HUES48 (cell line): ENCODE data around the gene RDH13.
A peak's percentile ranks its signal among the peaks of the same experiment; 100 is the strongest.

Source experiments
- H3K27ac ChIP-seq: one replicate; pipeline ENCODE4 v1.7.0; 2013; ENCODE audit warnings: low read depth, low read length, inconsistent platforms
- H3K27me3 ChIP-seq: 2 replicates; pipeline ENCODE4 v1.6.1; 2013; ENCODE audit warnings: mild to moderate bottlenecking, low read length; ENCODE audit not compliant: control insufficient read depth, insufficient read depth
- H3K36me3 ChIP-seq: 2 replicates; pipeline ENCODE4 v1.6.1; 2013; ENCODE audit warnings: low read length; ENCODE audit not compliant: control insufficient read depth, insufficient read depth
- H3K4me1 ChIP-seq: 2 replicates; pipeline ENCODE4 v1.6.1; 2013; ENCODE audit warnings: mild to moderate bottlenecking, low read length; ENCODE audit not compliant: control insufficient read depth, insufficient read depth
- H3K4me3 ChIP-seq: 2 replicates; pipeline ENCODE4 v1.5.1; 2013; ENCODE audit warnings: mild to moderate bottlenecking, low read depth, low read length
- H3K9ac ChIP-seq: 2 replicates; pipeline ENCODE4 v1.6.1; 2013; ENCODE audit warnings: mild to moderate bottlenecking, low read depth, low read length, moderate library complexity
- H3K9me3 ChIP-seq: 2 replicates; pipeline ENCODE4 v1.6.1; 2013; ENCODE audit warnings: low read length; ENCODE audit not compliant: control insufficient read depth, insufficient read depth

The RDH13 gene

GRCh38 chr19:55081770-55082019 lies 18.7 kb upstream of the RDH13 start:
- no peak overlapping the region; the same call in 1 of the 2 replicates for H3K9ac ChIP-seq
- H3K27me3 ChIP-seq, result peaks cover 41% of the 10 kb centered on the region
- H3K4me3 ChIP-seq, result peak overlapping the region; percentile 88

GRCh38 chr19:55080968-55081769 lies 18.2 kb upstream of the RDH13 start:
- H3K27me3 ChIP-seq, result peaks cover 41% of the 10 kb centered on the region

More at GRCh38 chr19:55081770-55082019, 18.7 kb upstream of the RDH13 start:
- no peak overlapping the region for H3K27ac ChIP-seq
- H3K4me1 ChIP-seq, result peaks cover 14% of the 10 kb centered on the region; the same call in 1 of the 2 replicates
- no peaks in the 10 kb centered on the region for H3K36me3 ChIP-seq
- no peaks in the 10 kb centered on the region for H3K9me3 ChIP-seq

GRCh38 chr19:55080121-55080967 lies 17.4 kb upstream of the RDH13 start:
- Histone ChIP-seq H3K9me3 (no peaks in the 10 kb centered on the region), H3K4me3 (peak overlapping the region; percentile 88), H3K27ac (no peak overlapping the region), H3K36me3 (no peaks in the 10 kb centered on the region), H3K4me1 (peaks cover 10% of the 10 kb centered on the region; the same call in 1 of the 2 replicates), H3K9ac (no peak overlapping the region), H3K27me3 (peaks cover 32% of the 10 kb centered on the region)

More at GRCh38 chr19:55080968-55081769, 18.2 kb upstream of the RDH13 start:
- H3K4me3 ChIP-seq, result peak overlapping the region; percentile 88
- no peaks in the 10 kb centered on the region for H3K9me3 ChIP-seq
- H3K36me3 ChIP-seq, result no peaks in the 10 kb centered on the region
- no peak overlapping the region for H3K27ac ChIP-seq
- H3K4me1 ChIP-seq, result peaks cover 16% of the 10 kb centered on the region; the same call in 1 of the 2 replicates
- no peak overlapping the region; the same call in 1 of the 2 replicates for H3K9ac ChIP-seq

GRCh38 chr19:55079400-55080038 lies 16.6 kb upstream of the RDH13 start:
- Histone ChIP-seq H3K27me3 (peaks cover 25% of the 10 kb centered on the region), H3K4me3 (peak overlapping the region; percentile 88), H3K4me1 (peaks cover 10% of the 10 kb centered on the region; the same call in 1 of the 2 replicates), H3K27ac (no peak overlapping the region), H3K36me3 (no peaks in the 10 kb centered on the region), H3K9me3 (no peaks in the 10 kb centered on the region), H3K9ac (no peak overlapping the region)

- no peak overlapping the region for H3K9ac ChIP-seq
- no peak overlapping the region for H3K27ac ChIP-seq
- H3K36me3 ChIP-seq, result no peaks in the 10 kb centered on the region
- peaks cover 20% of the 10 kb centered on the region for H3K27me3 ChIP-seq
- peaks cover 10% of the 10 kb centered on the region; the same call in 1 of the 2 replicates for H3K4me1 ChIP-seq
- no peaks in the 10 kb centered on the region for H3K9me3 ChIP-seq
- H3K4me3 ChIP-seq, result no peak overlapping the region
Measured at GRCh38 chr19:55078996-55079395, 16.0 kb upstream of the RDH13 start.

- H3K36me3 ChIP-seq, result no peaks in the 10 kb centered on the region
- peaks cover 35% of the 10 kb centered on the region for H3K27me3 ChIP-seq
- no peak overlapping the region for H3K27ac ChIP-seq
- H3K4me1 ChIP-seq, result peaks cover 10% of the 10 kb centered on the region; the same call in 1 of the 2 replicates
- no peak overlapping the region for H3K9ac ChIP-seq
- H3K9me3 ChIP-seq, result no peaks in the 10 kb centered on the region
- H3K4me3 ChIP-seq, result no peak overlapping the region
Measured at GRCh38 chr19:55077106-55077505, 14.2 kb upstream of the RDH13 start.

GRCh38 chr19:55076321-55076720 lies 13.4 kb upstream of the RDH13 start:
- H3K36me3 ChIP-seq, result no peaks in the 10 kb centered on the region
- H3K9me3 ChIP-seq, result no peaks in the 10 kb centered on the region
- H3K27ac ChIP-seq, result no peak overlapping the region
- peaks cover 10% of the 10 kb centered on the region; the same call in 1 of the 2 replicates for H3K4me1 ChIP-seq
- no peak overlapping the region for H3K9ac ChIP-seq
- H3K27me3 ChIP-seq, result peaks cover 38% of the 10 kb centered on the region
- peak overlapping the region; percentile 47; the same call in 1 of the 2 replicates for H3K4me3 ChIP-seq

GRCh38 chr19:55075371-55075998 lies 12.5 kb upstream of the RDH13 start, which contains the start of gene EPS8L1:
Gene EPS8L1, plus strand, starts transcription at chr19:55075869. Its CDS starts 576 bp downstream, at chr19:55076445.
- peak within 1 kb of the TSS; percentile 47 for H3K4me3 ChIP-seq
- peaks cover 45% of the 10 kb centered on the region for H3K27me3 ChIP-seq
- no peaks in the 10 kb centered on the region for H3K9me3 ChIP-seq
- H3K36me3 ChIP-seq, result no peaks in the 10 kb centered on the region
- peaks cover 5% of the 10 kb centered on the region; the same call in 1 of the 2 replicates for H3K4me1 ChIP-seq
- H3K9ac ChIP-seq, result no peak within 1 kb of the TSS
- H3K27ac ChIP-seq, result no peak within 1 kb of the TSS

- no peaks in the 10 kb centered on the region for H3K36me3 ChIP-seq
- H3K9me3 ChIP-seq, result no peaks in the 10 kb centered on the region
- H3K4me1 ChIP-seq, result peaks cover 8% of the 10 kb centered on the region; the same call in 1 of the 2 replicates
- H3K9ac ChIP-seq, result no peak overlapping the region
- peaks cover 60% of the 10 kb centered on the region for H3K27me3 ChIP-seq
- H3K27ac ChIP-seq, result no peak overlapping the region
- H3K4me3 ChIP-seq, result no peak overlapping the region
Measured at GRCh38 chr19:55071913-55072312, 9.0 kb upstream of the RDH13 start.

- Histone ChIP-seq H3K27me3 (peaks cover 63% of the 10 kb centered on the region), H3K4me1 (peaks cover 6% of the 10 kb centered on the region; the same call in 1 of the 2 replicates), H3K9ac (no peak overlapping the region), H3K36me3 (no peaks in the 10 kb centered on the region), H3K27ac (no peak overlapping the region), H3K9me3 (no peaks in the 10 kb centered on the region), H3K4me3 (no peak overlapping the region)
Measured at GRCh38 chr19:55071129-55071502, 8.2 kb upstream of the RDH13 start.
